Measurements from ENCODE around the gene RCCD1. TPM values are rescaled to one million over a fixed set of nuclear protein-coding genes. Genes with fewer than 3 reads are reported as not detected.

RCCD1 gene
- total and polyA plus RNA-seq, 2 of the 8 experiments (the other 6 are each of a cell fraction or from before 2014, with no cell fraction given) = 9.9 to 18.8 TPM

DNA sequence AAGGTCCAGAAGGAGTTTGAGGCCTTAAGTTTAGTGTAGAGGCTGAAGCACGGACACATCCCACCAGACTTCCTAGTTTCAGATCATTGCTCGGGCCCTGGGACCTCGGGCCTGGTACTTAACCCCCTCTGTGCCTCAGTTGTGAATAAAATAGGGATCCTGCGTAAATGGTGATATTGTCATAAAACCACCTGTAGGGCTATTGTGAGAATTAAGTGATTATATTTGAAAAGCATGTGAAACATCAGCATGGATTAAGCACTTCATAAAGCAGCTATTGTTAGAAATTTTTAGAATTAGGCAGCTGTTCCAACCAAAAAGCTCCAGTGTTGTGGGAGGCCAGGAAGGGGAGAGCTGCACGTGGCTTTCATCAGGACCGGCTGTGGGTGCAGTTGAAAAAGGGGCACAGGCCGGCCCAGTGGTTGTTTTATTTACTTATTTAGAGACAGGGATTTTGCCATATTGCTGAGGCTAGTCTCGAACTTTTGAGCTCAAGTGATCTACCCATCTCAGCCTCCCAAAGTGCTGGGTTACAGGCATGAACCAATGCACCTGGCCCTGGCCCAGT is 4.4 kb downstream of the RCCD1 start:
- DNase-seq (ENCODE audit: low read depth in 1 of 2, low spot score in 2 of 2) = no peak
- Histone ChIP-seq H3K4me2 (ENCODE audit: insufficient read depth in 1 of 2, low read depth in 2 of 2, low read length in 2 of 2) (no peak overlapping the region), H2BK5ac (ENCODE audit: low read depth, low read length) (no peak overlapping the region), H3K23ac (ENCODE audit: insufficient read length) (no peak overlapping the region), H2AFZ (ENCODE audit: low read length) (no peak overlapping the region), H3K9ac (replicated peaks in 1 of 4; ENCODE audit: extremely low read depth in 1 of 4, low read depth in 3 of 4, low read length in 3 of 4) (no peak overlapping the region), H4K8ac (ENCODE audit: extremely low read depth, insufficient read depth, low read length) (no peak overlapping the region), H4K5ac (ENCODE audit: insufficient read length, low read depth, low read length) (no peak overlapping the region), H2AK5ac (ENCODE audit: low read depth, low read length) (no peak overlapping the region), H2BK120ac (replicated peaks; ENCODE audit: low read depth, low read length) (no peak overlapping the region), H3K36me3 (ENCODE audit: control insufficient read depth in 2 of 4, insufficient read depth in 4 of 4, low read length in 3 of 4) (peaks cover 0 to 30% (median 16%) of the 10 kb centered on the region in 4 experiments; a peak in 6 of 8 replicates), H3K79me2 (ENCODE audit: control insufficient read depth in 1 of 2, insufficient read depth in 2 of 2, low read length in 2 of 2) (peaks cover 0 to 6% of the 10 kb centered on the region in 2 experiments; a peak in 1 of 4 replicates), H3K4ac (replicated peaks; ENCODE audit: insufficient read length, low read depth, low read length) (no peak overlapping the region), H2BK12ac (ENCODE audit: low read depth, low read length) (no peak overlapping the region), H3K27me3 (replicated peaks in 1 of 4; ENCODE audit: control insufficient read depth in 3 of 4, extremely low read depth in 1 of 4, insufficient read depth in 3 of 4, low read length in 3 of 4) (no peaks in the 10 kb centered on the region), H3K9me3 (ENCODE audit: insufficient read depth in 2 of 2, low read depth in 1 of 2, low read length in 1 of 2) (no peaks in the 10 kb centered on the region), H3K18ac (ENCODE audit: extremely low read depth, low read length) (no peak overlapping the region), H3K4me1 (replicated peaks in 1 of 4; ENCODE audit: control insufficient read depth in 3 of 4, insufficient read depth in 4 of 4, low read length in 3 of 4) (peaks cover 0 to 15% (median 8%) of the 10 kb centered on the region in 4 experiments; a peak in 6 of 7 replicates), H3K23me2 (ENCODE audit: low read depth, low read length) (peaks cover 14% of the 10 kb centered on the region; the same call in 1 of the 2 replicates), H3K27ac (ENCODE audit: low read depth, low read length) (no peak overlapping the region), H2BK20ac (ENCODE audit: low read length) (no peak overlapping the region), H3K4me3 (ENCODE audit: extremely low read depth in 1 of 4, insufficient read depth in 2 of 4, low read depth in 3 of 4, low read length in 4 of 4) (no peak overlapping the region), H3K14ac (ENCODE audit: insufficient read length) (no peak overlapping the region), H4K91ac (replicated peaks; ENCODE audit: insufficient read length, low read length) (no peak overlapping the region), H4K20me1 (replicated peaks in 1 of 2; ENCODE audit: control insufficient read depth in 1 of 2, insufficient read depth in 2 of 2, low read length in 2 of 2) (peaks cover 1 to 5% of the 10 kb centered on the region in 2 experiments), H3K56ac (replicated peaks; ENCODE audit: insufficient read length, low read depth, low read length) (no peak overlapping the region), H2BK15ac (ENCODE audit: low read length) (no peak overlapping the region), H3K79me1 (ENCODE audit: low read depth, low read length) (peaks cover 3% of the 10 kb centered on the region; the same call in 1 of the 2 replicates)
- POLR2A ChIA-PET (ENCODE audit: partially characterized antibody) = interaction anchor here (0.6 to 2.3 kb wide), 4 partner anchors 9 to 290 kb away, joined by 3 to 6 read pairs (median 3); partner anchors contain the start of gene UNC45A
- no peak for FAIRE-seq
- CTCF ChIA-PET (ENCODE audit: partially characterized antibody) = interaction anchor here (0.9 to 19.2 kb wide), 6 partner anchors 10 to 314 kb away, joined by 3 to 306 read pairs (median 8); partner anchors contain the start of genes HDDC3 and UNC45A
- 92% methylated on average over 8 of the region's 8 CpGs; no CpG with 5 or more reads in 1 of the 2 experiments for WGBS, 2 experiments (ENCODE audit: extremely low coverage in 1 of 2, insufficient coverage in 1 of 2, insufficient read length in 1 of 2, insufficient replicate concordance in 2 of 2, low coverage in 1 of 2, low lambda C conversion rate in 2 of 2, missing lambda C conversion rate in 1 of 2)
- TF ChIP-seq KDM5A (IDR thresholded peaks at IDR 0.05; ENCODE audit: low read length) = no peak
- TF ChIP-seq JUN (IDR thresholded peaks at IDR 0.05; ENCODE audit: low read depth, low read length) = no peak
- no peak for TF ChIP-seq CREB1 (IDR thresholded peaks at IDR 0.05)
- TF ChIP-seq HDAC6 (IDR thresholded peaks at IDR 0.05; ENCODE audit: low read depth, low read length) = no peak
- TF ChIP-seq POLR2AphosphoS5 (IDR thresholded peaks at IDR 0.05; ENCODE audit: low read depth, low read length) = no peak
- no peak for TF ChIP-seq POLR2A (IDR thresholded peaks at IDR 0.05; ENCODE audit: control extremely low read depth in 1 of 2, low read depth in 2 of 2, low read length in 2 of 2)
- TF ChIP-seq GTF2F1 (IDR thresholded peaks at IDR 0.05; ENCODE audit: borderline replicate concordance, low read depth, low read length) = no peak
- TF ChIP-seq PHF8 (conservative IDR thresholded peaks at IDR 0.05; ENCODE audit: low read depth, low read length) = no peak
- no peak for TF ChIP-seq RAD21 (IDR thresholded peaks at IDR 0.05 in 1 of 2, conservative IDR thresholded peaks at IDR 0.05 in 1 of 2; ENCODE audit: low read depth in 2 of 2, low read length in 2 of 2)
- TF ChIP-seq, protein P1, sequence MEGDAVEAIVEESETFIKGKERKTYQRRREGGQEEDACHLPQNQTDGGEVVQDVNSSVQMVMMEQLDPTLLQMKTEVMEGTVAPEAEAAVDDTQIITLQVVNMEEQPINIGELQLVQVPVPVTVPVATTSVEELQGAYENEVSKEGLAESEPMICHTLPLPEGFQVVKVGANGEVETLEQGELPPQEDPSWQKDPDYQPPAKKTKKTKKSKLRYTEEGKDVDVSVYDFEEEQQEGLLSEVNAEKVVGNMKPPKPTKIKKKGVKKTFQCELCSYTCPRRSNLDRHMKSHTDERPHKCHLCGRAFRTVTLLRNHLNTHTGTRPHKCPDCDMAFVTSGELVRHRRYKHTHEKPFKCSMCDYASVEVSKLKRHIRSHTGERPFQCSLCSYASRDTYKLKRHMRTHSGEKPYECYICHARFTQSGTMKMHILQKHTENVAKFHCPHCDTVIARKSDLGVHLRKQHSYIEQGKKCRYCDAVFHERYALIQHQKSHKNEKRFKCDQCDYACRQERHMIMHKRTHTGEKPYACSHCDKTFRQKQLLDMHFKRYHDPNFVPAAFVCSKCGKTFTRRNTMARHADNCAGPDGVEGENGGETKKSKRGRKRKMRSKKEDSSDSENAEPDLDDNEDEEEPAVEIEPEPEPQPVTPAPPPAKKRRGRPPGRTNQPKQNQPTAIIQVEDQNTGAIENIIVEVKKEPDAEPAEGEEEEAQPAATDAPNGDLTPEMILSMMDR (IDR thresholded peaks at IDR 0.05; ENCODE audit: control extremely low read depth in 1 of 3, insufficient read depth in 1 of 3, low read depth in 1 of 3, low read length in 3 of 3) = no peak
- TF ChIP-seq RFX5 (IDR thresholded peaks at IDR 0.05; ENCODE audit: borderline replicate concordance, low read depth, low read length) = no peak

Data from H1 (cell line).